NCI-H1092 (cell line): Measurements from ENCODE around the gene FAU.
A peak's percentile ranks its signal among the peaks of the same experiment; 100 is the strongest.

Source experiments
- DNase-seq: peaks from one replicate; lab custom pipeline; 2025; lab: John Stamatoyannopoulos, UW

Gene FAU

DNA sequence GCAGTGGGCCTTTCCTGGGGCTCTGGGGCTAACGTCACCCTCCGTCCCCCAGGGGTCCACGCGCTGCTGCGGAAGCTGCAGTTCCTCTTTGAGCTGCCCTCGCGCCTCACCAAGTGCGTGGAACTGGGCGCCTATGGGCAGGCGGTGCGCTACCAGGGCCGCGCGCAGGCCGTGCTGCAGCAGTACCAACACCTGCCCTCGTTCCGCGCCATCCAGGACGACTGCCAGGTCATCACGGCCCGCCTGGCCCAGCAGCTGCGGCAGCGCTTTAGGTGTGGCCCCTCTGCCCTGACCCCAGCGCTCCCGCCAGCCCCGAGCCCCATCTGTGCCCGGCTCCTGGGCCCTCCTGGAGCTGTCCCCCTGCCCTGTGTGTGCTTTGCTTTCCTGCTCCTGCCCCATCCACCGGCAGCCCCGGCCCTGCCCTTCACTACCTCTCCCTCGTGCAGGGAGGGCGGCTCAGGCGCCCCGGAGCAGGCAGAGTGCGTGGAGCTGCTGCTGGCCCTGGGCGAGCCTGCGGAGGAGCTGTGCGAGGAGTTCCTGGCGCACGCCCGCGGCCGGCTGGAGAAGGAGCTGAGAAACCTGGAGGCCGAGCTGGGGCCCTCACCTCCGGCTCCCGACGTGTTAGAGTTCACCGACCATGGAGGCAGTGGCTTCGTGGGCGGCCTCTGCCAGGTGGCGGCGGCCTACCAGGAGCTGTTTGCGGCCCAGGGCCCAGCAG lies 14.0 kb downstream of the FAU start:
- DNase-seq: no peak

DNA sequence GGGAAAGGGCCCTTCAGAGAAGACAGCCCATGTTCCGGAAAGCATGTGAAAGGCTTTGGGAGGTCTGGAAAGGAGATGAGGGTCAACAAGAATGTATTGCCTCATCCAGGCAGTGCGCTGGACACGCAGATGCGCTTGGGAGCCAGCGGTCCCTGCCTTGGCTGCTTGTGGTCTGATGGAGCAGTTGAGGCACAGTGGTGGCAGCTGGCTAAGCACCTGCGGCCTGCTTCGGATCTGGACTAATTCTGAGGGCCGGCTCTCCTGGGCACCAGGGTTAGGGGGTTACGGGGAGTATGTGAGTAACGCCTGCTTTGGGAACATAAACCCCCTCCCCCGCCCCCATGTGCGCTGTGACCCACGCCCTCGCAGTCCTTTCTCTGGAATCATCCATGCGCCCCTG lies 14.9 kb downstream of the FAU start:
- no peak for DNase-seq

DNA sequence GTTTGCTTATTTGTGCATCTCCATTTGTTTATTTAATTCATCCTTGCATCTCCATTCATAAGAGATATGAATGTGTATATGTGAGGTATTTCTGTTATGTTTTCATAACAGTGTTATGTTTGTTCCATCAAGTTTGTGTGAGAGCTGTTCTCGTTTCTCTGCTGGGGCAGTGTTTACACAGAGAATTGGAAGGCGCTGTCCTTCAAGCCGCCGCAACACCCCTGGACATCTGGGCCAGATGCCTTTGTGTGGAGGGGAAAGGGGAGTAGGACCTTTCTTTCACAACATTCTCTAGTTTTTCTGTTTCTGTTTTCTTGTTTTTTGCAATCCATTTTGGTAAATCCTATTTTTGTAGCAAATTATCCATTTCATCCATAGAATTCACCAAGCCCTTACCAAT lies 17.3 kb downstream of the FAU start:
- DNase-seq: no peak

DNA sequence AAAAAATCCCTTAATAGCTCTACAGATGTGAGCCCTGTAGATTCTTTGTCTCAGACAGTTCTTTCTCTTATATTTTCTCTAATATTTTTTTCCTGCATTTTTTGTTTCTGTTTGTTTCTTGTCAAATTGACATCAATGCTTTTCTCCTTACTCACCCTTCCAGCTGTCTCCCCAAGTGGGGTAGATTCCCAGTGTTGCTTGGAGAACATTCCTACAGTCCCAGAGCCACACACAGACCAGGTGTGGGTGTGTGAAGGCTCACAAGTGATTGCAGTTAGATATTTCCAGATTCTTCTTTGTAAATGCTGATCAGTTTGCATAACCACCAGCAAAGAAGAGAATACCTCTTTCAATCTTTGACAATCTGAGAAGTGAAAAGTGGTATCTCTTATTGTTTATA lies 18.5 kb downstream of the FAU start:
- DNase-seq: no peak

DNA sequence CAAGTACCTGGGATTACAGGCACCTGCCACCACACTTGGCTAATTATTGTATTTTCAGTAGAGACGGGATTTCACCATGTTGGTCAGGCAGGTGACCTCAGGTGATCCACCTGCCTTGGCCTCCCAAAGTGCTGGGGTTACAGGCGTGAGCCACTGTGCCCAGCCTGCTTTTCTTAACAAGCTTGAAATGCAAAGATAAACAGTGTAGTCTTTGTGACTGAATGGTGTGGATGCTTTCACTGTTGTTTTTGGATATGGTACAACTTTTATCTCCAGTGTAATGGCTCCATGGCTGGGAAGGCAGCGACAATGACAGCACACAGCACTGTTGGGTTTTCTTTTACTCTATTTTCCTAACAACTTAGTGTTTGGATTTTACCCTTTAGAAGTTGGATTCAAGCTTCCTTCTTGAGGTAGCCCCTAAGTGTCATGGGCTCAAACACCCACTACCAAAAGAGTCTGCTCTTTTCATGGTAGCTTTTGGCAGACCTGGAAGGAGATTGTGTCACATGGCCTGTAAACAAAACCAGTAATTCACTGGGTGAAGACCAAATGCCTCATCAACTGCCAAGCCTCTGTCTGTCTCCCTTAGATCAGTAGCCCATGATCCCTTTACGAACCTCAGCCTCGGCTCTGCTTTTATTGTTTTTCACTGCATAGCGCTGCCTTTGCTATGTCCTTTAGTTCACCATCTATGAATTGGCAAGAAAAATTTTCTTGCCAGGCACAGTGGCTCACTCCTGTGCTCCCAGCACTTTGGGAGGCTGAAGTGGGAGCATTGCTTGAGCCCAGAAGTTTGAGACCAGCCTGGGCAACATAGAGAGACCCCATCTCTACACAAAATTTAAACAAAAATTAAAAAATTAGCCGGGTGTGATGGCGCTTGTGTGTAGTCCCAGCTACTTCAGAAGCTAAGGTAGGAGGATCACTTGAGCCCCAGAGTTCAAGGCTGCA lies 19.5 kb downstream of the FAU start:
- DNase-seq: peak; percentile 69

DNA sequence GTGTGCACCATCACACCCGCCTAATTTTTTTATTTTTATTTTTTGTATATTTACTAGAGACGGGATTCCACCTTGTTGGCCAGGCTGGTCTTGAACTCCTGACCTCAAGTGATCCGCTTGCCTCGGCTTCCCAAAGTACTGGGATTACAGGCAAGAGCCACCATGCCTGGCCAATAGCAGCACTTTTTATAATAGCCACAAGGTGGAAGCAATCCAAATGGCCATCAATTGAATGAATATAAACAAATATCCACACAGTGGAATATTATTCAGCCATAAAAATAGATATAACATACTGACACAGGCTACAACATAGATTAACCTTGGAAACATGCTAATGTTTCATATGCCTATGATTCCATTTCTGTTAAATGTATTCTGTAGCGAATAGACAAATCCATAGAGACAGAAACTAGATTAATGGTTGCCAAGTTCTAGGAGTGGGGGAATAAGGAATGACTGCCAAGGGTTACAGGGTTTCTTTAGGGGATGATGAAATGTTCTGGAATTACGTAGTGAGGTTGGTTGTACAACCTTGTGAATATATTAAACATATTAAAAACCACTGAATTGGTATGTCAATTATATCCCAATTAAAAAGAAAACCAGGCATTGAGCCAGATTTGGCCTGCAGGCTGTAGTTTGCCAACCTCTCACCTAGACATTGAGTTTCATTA lies 21.1 kb downstream of the FAU start:
- DNase-seq: no peak

DNA sequence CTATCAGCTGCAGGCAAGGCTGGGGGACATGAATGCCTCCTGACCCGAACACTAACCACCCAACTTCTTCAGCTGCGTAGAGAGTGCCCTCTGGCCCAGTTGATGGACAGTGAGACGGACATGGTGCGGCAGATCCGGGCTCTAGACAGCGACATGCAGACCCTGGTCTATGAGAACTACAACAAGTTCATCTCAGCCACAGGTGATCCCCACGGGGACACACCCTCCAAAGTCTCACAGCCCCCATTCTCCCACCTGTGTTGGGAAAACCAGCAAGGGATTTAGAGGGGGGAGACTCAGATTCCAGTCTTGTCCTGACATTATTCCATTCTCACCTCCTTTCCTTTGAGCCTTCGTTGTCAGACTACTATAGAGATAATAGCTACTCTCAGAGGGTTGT lies 25.0 kb downstream of the FAU start:
- DNase-seq: no peak

DNA sequence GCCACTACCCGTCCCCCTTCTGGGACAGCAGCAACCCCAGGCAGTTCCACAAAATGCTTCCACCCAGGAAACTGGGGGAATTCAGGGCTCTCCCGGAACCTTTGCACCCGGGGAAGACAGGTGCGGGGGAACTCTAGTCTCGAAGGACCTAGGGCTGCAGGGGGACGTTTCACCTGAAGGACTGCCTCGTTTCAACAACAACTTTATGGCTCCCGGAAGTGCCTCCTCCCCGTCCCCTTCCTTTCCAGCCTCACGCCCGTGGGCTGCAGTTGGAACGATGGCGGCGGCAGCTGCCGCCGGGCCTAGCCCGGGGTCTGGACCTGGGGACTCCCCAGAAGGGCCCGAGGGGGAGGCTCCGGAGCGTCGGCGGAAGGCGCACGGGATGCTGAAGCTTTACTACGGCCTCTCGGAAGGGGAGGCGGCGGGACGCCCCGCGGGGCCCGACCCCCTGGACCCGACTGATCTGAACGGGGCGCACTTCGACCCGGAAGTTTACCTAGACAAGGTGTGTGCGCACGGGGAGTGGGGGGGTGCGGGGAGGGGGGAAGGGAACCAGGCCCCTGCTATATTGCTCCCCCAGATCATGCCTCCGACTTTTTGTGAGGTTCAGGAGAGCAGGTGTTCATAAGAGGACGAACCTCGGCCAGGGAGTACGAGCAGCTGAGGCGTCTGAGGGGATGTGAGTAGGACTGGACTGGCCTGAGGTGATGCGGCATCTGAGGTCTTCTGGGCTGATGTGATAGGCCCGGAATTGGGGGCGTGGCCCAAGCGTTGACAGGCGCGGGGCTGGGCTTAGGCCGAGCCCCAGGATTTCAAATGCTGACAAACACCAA lies 25.7 kb downstream of the FAU start, which contains the start of gene VPS51:
VPS51 (plus strand) TSS at position 241 of the 833 bp plus-strand sequence; CDS start at position 278, 37 bp downstream.
- DNase-seq: peak; percentile 92

DNA sequence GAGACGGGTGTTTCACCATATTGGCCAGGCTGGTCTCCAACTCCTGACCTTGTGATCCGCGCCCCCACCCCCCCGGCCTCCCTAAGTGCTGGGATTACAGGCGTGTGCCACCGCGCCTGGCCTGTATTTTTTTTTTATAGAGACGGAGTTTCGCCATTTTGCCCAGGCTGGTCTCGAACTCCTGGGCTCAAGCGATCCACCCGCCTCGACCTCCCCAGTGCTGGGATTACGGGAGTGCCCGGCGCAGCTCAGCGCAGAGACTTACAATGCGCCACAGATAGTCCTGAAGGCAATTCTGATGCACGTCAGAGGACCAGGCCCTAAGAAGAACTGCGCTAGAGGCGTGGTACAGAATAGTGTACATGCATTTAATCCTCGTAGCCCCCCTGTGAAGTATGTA lies 26.5 kb downstream of the FAU start:
- no peak for DNase-seq

DNA sequence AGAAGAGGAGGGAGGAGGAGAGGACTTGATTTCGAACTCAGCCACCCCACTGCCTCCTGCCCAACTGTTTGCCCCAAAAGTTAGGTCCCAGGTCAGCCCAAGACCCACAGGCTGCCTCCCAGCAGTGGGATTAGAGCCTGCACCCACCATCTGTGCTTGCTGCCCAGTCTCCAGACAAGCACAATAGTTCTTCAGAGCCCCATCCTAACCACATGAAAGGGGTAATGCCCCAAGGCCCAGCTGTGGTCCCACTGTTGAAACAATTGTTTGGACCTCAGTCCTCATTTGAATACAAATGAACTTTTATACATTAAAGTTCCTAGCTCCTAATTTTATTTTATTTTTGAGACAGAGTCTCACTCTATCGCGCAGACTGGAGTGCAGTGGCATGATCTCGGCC lies 31.3 kb downstream of the FAU start:
- DNase-seq: no peak

DNA sequence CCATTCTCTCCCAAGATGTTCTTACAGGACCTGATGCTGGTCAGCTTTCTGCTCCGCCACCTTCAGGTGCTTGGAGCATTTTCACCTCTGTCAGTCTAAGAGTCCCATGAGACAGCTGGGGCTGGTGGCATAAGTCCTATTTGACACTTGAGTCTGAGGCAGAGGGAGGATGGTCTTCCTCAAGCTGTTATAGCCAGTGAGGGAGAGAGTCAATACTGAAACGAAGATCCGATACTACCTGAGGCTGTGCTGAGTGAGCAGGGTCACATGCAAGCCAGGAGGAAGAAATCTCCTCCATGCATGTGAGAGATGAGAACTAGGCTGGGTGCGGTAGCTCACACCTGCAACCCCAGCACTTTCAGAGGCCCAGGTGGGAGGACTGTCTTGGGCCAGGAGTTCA lies 32.3 kb downstream of the FAU start:
- DNase-seq: no peak

DNA sequence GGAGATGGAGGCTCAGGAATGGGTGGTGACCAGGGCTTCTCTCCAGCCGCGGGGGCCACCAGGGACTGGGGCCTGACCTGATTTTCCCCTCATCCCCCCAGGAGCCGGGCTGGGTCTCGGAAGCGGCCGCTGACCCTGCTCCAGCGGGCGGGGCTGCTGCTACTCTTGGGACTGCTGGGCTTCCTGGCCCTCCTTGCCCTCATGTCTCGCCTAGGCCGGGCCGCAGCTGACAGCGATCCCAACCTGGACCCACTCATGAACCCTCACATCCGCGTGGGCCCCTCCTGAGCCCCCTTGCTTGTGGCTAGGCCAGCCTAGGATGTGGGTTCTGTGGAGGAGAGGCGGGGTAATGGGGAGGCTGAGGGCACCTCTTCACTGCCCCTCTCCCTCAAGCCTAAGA lies 34.1 kb downstream of the FAU start:
- DNase-seq: no peak

DNA sequence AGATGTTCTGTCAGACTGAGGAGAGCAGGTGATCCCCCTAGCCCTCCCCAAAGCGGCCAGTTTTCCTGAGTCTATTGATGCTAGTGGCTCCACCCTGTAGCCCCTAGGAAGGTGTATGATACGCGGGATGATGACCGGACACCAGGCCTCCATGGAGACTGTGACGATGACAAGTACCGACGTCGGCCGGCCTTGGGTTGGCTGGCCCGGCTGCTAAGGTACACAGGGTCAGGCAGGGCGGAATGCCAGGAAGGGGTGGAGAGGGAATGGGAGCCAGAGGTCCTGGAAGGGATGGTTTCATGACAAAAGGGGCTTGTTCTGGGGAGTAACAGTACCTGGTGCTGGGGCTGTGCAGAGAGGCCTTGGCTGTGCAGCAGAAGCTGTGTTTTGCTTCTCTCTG lies 34.7 kb downstream of the FAU start:
- no peak for DNase-seq

DNA sequence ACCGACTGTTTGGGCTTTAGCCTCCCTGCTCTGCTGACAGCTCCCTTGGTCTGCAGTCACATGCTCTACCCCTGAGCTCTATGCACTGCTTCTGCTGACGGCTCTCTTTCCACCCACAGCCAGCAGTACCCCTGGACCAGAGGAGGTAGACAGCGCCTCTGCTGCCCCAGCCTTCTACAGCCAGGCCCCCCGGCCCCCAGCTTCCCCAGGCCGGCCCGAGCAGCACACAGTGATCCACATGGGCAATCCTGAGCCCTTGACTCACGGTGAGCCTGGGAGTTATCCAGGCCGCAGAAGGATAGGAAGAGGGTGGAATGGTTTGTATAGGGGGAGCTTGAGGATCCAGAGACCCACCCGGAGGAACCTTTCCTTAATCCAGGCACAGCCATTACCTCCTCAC lies 35.1 kb downstream of the FAU start:
- no peak for DNase-seq

DNA sequence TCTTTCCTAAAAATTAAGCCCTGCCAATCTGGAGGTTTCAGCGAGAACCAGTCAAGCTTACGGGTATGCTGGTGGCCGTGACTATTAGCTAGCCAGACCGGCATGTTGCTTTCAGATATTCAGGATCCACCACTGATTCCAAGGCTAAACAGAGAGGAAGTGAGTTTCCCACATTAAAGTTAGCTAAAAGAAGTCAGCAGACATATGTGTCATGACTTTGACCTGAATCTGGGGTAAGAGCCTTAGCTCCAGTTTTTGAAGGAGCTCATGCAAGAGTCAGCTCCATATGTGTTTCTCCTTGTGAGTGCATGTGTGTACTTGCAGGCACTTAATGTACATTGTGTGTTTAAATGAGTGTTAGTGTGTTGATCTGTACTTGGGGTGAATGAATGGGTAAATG lies 36.5 kb downstream of the FAU start:
- DNase-seq: no peak

DNA sequence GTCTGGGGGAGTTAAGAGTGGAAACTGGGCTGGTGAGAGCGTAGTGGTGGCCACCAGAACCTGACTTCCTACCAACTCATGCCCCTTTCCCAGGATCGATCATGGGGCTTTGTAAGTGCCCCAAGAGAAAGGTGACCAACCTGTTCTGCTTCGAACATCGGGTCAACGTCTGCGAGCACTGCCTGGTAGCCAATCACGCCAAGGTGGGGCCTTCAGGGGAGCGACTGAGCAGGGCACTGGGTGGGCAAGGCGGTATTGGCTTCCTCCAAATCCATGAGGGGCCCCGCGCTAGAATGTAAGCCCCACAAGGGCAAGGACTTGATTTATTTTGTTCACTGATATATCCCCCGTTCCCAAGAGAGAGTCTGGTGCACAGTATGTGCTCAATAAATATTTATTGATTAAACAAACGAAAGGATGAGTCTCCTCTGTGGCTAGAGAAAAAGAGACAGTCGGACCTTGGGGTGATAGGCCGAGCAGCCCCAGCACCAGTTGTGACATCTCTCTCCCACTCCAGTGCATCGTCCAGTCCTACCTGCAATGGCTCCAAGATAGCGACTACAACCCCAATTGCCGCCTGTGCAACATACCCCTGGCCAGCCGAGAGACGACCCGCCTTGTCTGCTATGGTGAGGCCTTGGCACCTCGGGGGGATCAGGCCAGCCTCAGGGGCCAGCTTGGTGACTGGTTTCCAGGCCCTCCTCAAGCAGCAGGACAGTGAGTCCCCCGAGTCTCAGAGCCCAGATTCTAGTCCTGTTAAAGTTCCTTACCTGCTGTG lies 37.1 kb downstream of the FAU start:
- DNase-seq: no peak

DNA sequence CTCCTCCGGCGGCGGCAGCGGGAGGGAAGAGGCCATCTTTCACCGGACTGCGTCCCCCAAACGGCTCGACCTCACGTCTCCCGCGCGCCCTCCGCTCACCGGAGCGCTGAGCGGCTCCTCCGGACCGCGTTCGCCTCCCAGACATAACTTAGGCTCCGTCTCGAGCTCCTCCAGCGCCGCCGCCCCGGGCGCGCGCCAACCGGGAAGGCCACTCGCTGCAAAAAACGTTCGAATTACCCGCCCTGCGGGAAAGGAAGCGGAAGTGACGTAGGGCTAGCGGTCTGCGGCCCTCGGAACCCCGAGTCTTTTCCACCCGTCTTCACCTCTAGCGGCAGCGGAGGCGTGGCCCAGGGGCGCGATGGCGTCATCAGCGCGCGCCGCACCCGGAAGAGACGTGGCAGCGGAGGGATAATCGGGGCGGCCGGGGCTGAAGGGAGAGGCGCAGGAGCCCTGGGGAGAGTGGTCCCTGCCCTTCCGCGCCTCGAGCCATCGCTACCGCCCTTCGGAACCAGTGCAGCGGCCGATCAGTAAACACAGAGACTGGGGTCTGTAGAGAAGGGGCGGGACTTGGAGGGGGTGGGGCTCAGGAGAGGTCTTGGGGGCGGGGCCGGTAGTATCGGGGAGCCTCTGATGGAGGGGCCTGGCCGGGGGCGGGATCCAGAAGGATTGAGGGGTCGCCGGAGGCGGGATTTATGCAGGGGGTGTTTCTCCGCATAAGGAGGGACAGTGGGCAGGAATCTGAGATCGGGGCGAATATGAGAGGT lies 37.9 kb downstream of the FAU start, which contains the start of the genes CDCA5 and ZFPL1:
CDCA5 (minus strand) TSS at position 207 of the 764 bp plus-strand sequence; CDS start at position 145, 62 bp downstream.
ZFPL1 (plus strand) TSS at position 389 of the 764 bp plus-strand sequence. CDS start 477 bp downstream, outside the sequence.
- peak; percentile 97 for DNase-seq

DNA sequence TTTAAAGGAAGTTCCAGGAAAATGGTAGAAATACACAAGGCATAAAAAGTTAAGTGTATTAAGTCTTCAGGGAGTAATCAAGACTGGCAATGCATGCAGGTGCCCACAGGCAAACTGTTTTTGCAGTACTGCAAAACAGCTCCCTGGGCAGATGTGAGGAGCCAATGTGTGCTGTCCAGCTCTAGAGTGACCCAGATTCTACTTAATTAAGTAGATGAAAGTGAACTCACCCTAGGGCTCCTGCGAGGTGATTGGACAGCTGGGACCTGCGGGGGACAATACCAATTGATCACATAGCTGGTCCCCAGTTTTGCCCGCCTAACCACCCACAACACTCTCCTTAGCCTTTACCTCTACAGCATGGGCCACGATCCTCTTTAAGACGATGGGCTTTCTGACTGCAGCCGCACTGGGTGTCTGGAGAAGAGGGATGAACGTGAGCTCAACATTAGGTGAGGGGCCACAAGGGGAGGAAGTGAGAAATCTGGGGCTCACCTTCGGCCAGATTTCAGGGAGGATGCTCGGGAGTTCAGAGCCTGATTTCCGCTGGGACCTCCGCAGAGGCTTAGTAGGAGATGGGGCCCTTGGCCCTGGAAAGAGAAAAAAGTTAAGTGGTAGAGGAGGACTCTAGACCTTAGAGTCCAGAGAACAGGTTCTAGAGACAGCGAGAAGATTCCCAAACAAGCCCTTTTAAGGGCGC lies 38.6 kb downstream of the FAU start:
- no peak for DNase-seq

DNA sequence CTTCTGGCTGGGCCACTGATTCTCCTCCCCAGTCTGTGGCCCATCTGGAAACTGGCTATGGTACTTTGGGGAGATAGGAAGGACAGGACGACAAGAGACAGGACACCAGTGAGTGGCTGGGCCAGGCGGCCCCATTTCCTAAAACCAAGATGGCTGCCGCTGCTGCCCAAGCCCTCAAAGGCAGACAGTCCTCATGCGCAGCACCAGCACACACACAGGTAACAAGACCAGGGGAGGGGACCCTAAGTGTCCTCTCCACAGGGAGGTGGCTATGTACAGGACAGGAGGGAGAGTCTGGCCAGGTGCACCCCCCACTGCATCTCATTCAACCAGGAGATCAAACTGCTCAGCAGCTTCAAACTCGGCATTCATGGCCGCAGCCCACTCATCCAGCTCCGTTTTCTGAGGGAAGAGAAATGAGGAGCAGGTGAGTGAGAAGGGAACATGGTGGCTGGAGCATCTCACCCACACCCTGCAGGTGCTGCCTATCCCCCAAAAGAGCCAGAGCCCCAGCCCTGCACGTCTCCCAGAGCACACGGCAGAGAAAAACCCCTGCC lies 43.1 kb downstream of the FAU start:
- no peak for DNase-seq
